RWPE2 (cell line): ENCODE data around the gene COPZ2.

Experiments
- ATAC-seq: fragments of 200-7000 bp; cut with Tn5 transposase; 3 replicates; pipeline ENCODE4 v1.9.1; 2021; ENCODE audit warnings: low read depth
- DNase-seq: peaks from one replicate; pipeline ENCODE4 v3.0.0-alpha.2; 2020; ENCODE audit warnings: low spot score
- H3K27ac ChIP-seq: fragments of 450-650 bp; 2 replicates; pipeline ENCODE4 v1.5.1; 2017; ENCODE audit warnings: mild to moderate bottlenecking; ENCODE audit not compliant: poor library complexity, severe bottlenecking
- H3K27me3 ChIP-seq: fragments of 250-450 bp; sonication (Bioruptor Pico); 2 replicates; pipeline ENCODE4 v1.5.1; 2021; ENCODE audit warnings: mild to moderate bottlenecking, moderate library complexity; ENCODE audit not compliant: insufficient read depth, poor library complexity, severe bottlenecking
- H3K36me3 ChIP-seq: fragments of 250-450 bp; sonication (Bioruptor Pico); 2 replicates; pipeline ENCODE4 v1.5.1; 2020; ENCODE audit warnings: low read depth, mild to moderate bottlenecking, moderate library complexity
- H3K4me1 ChIP-seq: fragments of 250-450 bp; sonication (Bioruptor Pico); 2 replicates; pipeline ENCODE4 v1.5.1; 2021; ENCODE audit warnings: mild to moderate bottlenecking, moderate library complexity; ENCODE audit not compliant: insufficient read depth, poor library complexity, severe bottlenecking
- H3K4me3 ChIP-seq: fragments of 250-450 bp; sonication (Bioruptor Pico); 2 replicates; pipeline ENCODE4 v1.5.1; 2021; ENCODE audit warnings: mild to moderate bottlenecking, moderate library complexity; ENCODE audit not compliant: severe bottlenecking
- H3K9me3 ChIP-seq: fragments of 250-450 bp; sonication (Bioruptor Pico); 2 replicates; pipeline ENCODE4 v1.5.1; 2021; ENCODE audit warnings: mild to moderate bottlenecking, moderate library complexity; ENCODE audit not compliant: severe bottlenecking
- TF ChIP-seq, protein P1 (sequence below): fragments of 450-650 bp; IDR thresholded peaks from one replicate; pipeline ENCODE4 v1.5.1; 2017; ENCODE audit warnings: mild to moderate bottlenecking, moderate library complexity; ENCODE audit not compliant: poor library complexity, severe bottlenecking

The COPZ2 gene

DNA sequence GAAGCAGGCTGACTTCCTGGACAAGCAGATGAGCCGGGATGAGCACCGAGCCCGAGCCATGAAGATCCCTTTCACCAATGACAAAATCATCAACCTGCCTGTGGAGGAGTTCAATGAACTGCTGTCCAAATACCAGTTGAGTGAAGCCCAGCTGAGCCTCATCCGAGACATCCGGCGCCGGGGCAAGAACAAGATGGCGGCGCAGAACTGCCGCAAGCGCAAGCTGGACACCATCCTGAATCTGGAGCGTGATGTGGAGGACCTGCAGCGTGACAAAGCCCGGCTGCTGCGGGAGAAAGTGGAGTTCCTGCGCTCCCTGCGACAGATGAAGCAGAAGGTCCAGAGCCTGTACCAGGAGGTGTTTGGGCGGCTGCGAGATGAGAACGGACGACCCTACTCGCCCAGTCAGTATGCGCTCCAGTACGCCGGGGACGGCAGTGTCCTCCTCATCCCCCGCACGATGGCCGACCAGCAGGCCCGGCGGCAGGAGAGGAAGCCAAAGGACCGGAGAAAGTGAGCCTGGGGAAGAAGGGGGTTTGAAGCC, 21.6 kb upstream of the COPZ2 start:
- Histone ChIP-seq H3K27ac (no peak overlapping the region), H3K36me3 (peaks cover 92% of the 10 kb centered on the region), H3K4me3 (no peak overlapping the region), H3K4me1 (peaks cover 16% of the 10 kb centered on the region), H3K9me3 (no peaks in the 10 kb centered on the region), H3K27me3 (no peaks in the 10 kb centered on the region)
- ATAC-seq (no peak), DNase-seq (no peak)
- TF ChIP-seq, protein P1, sequence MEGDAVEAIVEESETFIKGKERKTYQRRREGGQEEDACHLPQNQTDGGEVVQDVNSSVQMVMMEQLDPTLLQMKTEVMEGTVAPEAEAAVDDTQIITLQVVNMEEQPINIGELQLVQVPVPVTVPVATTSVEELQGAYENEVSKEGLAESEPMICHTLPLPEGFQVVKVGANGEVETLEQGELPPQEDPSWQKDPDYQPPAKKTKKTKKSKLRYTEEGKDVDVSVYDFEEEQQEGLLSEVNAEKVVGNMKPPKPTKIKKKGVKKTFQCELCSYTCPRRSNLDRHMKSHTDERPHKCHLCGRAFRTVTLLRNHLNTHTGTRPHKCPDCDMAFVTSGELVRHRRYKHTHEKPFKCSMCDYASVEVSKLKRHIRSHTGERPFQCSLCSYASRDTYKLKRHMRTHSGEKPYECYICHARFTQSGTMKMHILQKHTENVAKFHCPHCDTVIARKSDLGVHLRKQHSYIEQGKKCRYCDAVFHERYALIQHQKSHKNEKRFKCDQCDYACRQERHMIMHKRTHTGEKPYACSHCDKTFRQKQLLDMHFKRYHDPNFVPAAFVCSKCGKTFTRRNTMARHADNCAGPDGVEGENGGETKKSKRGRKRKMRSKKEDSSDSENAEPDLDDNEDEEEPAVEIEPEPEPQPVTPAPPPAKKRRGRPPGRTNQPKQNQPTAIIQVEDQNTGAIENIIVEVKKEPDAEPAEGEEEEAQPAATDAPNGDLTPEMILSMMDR, result no peak

DNA sequence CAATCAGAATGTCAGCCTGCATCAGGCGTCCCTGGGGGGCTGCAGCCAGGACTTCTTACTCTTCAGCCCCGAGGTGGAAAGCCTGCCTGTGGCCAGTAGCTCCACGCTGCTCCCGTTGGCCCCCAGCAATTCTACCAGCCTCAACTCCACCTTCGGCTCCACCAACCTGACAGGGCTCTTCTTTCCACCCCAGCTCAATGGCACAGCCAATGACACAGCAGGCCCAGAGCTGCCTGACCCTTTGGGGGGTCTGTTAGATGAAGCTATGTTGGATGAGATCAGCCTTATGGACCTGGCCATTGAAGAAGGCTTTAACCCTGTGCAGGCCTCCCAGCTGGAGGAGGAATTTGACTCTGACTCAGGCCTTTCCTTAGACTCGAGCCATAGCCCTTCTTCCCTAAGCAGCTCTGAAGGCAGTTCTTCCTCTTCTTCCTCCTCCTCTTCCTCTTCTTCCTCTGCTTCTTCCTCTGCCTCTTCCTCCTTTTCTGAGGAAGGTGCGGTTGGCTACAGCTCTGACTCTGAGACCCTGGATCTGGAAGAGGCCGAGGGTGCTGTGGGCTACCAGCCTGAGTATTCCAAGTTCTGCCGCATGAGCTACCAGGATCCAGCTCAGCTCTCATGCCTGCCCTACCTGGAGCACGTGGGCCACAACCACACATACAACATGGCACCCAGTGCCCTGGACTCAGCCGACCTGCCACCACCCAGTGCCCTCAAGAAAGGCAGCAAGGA, 21.0 kb upstream of the COPZ2 start:
- no peak overlapping the region for H3K4me3 ChIP-seq
- H3K27me3 ChIP-seq, result no peaks in the 10 kb centered on the region
- no peaks in the 10 kb centered on the region for H3K9me3 ChIP-seq
- ATAC-seq (no peak), DNase-seq (no peak)
- peaks cover 86% of the 10 kb centered on the region for H3K36me3 ChIP-seq
- H3K27ac ChIP-seq, result no peak overlapping the region
- peaks cover 21% of the 10 kb centered on the region for H3K4me1 ChIP-seq
- TF ChIP-seq, protein P1, result no peak

DNA sequence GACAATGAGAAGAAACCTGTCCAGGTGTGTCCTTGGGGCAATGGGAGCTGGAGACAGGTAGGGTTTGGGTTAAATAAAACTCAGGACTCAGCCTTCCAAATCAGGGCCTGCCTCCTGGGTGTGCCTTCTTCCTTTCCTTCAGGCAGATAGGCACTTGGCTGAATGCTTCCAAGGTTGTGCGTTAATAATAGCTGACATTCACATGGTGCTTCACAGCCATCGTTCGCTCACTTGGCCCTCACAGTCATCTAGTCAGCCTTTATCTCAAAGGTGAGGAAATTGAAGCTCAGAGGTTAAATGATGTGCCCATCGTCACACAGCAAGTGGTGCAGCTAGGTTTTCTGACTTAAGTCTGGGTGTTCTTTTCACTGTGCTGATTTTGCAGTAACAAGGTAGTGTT, 20.0 kb upstream of the COPZ2 start:
- TF ChIP-seq, protein P1, result no peak
- Histone ChIP-seq H3K27ac (no peak overlapping the region), H3K4me1 (peaks cover 31% of the 10 kb centered on the region), H3K4me3 (no peak overlapping the region), H3K9me3 (no peaks in the 10 kb centered on the region), H3K36me3 (peaks cover 82% of the 10 kb centered on the region), H3K27me3 (no peaks in the 10 kb centered on the region)
- DNase-seq, result no peak
- no peak for ATAC-seq

DNA sequence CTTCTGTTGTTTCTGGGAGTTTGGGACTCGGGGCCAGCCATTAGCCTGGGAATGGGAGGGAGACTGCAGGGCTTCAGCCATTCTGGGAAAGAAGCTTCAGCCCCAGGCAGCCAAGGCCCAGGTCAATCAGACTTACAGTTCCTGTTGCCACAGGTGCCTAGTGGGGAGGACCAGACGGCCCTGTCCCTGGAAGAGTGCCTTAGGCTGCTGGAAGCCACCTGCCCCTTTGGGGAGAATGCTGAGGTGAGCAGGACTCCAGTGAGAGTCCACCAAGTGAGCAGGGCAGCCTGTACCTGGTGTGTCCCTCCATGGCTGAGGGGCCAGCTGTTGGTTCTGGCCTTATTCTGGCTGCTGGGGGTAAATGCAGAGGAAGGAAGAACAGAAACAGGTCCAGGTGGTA, 19.3 kb upstream of the COPZ2 start:
- Histone ChIP-seq H3K4me3 (no peak overlapping the region), H3K27me3 (no peaks in the 10 kb centered on the region), H3K27ac (no peak overlapping the region), H3K4me1 (peaks cover 38% of the 10 kb centered on the region), H3K36me3 (peaks cover 82% of the 10 kb centered on the region), H3K9me3 (no peaks in the 10 kb centered on the region)
- no peak for DNase-seq
- TF ChIP-seq, protein P1, result no peak
- no peak for ATAC-seq

DNA sequence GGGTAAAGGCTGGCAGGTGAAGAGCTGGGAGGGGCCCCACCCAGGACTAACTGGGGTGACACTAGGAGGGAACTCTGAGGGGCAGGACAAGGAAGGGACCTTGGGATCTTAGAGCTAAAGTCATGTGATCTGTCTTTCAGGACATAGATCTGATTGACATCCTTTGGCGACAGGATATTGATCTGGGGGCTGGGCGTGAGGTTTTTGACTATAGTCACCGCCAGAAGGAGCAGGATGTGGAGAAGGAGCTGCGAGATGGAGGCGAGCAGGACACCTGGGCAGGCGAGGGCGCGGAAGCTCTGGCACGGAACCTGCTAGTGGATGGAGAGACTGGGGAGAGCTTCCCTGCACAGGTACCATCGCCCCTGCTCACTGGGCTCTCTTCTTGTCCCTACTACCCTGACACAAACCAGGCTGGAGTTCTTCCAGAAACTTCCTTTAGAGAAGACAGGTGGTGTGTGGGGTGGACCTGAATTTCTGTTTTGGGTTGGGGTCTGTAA, 18.7 kb upstream of the COPZ2 start:
- Histone ChIP-seq H3K27ac (peak overlapping the region; percentile 76), H3K27me3 (no peaks in the 10 kb centered on the region), H3K9me3 (no peaks in the 10 kb centered on the region), H3K36me3 (peaks cover 82% of the 10 kb centered on the region), H3K4me3 (no peak overlapping the region), H3K4me1 (peaks cover 43% of the 10 kb centered on the region)
- DNase-seq, result no peak
- TF ChIP-seq, protein P1, result no peak
- no peak for ATAC-seq
